Cardiac muscle cell (in vitro differentiated cells and primary cell): Measurements from ENCODE around the gene KIDINS220. TPM values are rescaled to one million over a fixed set of nuclear protein-coding genes. Genes with fewer than 3 reads are reported as not detected.

Experiments used
- DNase-seq, 2 donors: peaks; one replicate each; pipeline versions ENCODE4 v3.0.0 to v3.0.0-alpha.2; 2010 to 2017; ENCODE audit warnings: low read depth in 1 of 2, low spot score in 1 of 2
- H3K27ac ChIP-seq: fragments of 200-600 bp; sonication (generic); 2 replicates; pipeline ENCODE4 v1.5.1; 2016
- H3K27me3 ChIP-seq: fragments of 200-600 bp; sonication (generic); 2 replicates; pipeline ENCODE4 v1.6.0; 2016; ENCODE audit warnings: control low read depth
- H3K36me3 ChIP-seq: fragments of 200-600 bp; sonication (generic); 2 replicates; pipeline ENCODE4 v1.5.1; 2016; ENCODE audit warnings: control low read depth
- H3K4me1 ChIP-seq: fragments of 200-600 bp; sonication (generic); 2 replicates; pipeline ENCODE4 v1.8.1; 2017; ENCODE audit warnings: low read depth, mild to moderate bottlenecking, mixed run types
- H3K4me3 ChIP-seq: fragments of 200-600 bp; sonication (generic); 2 replicates; pipeline ENCODE4 v1.5.1; 2016; ENCODE audit warnings: mild to moderate bottlenecking
- H3K9me3 ChIP-seq: fragments of 200-600 bp; sonication (generic); 2 replicates; pipeline ENCODE4 v1.5.1; 2017; ENCODE audit warnings: low read depth, mild to moderate bottlenecking, control low read depth
- CTCF ChIP-seq: IDR thresholded peaks from 2 replicates; pipeline ENCODE4 v1.5.1; 2012; ENCODE audit warnings: low read depth, mild to moderate bottlenecking, low read length
- polyA plus RNA-seq: library from polyadenylated mRNA; unstranded; fragments of >200 nt; fragmentation: Nextera tagmentation; extraction: Ambion mirVana; gene quantifications from 2 replicates; pipeline ENCODE4 v1.2.1, GENCODE V29; 2016
- total RNA-seq: library from RNA; depleted of rRNA; stranded (reverse); fragments of >200 nt; gene quantifications from 2 replicates; pipeline ENCODE4 v1.2.3, GENCODE V29; 2016

KIDINS220 gene
- total and polyA plus RNA-seq, 2 experiments from 2014 or later: 43.0 to 127 TPM

GRCh38 chr2:8767324-8767723 lies 70.1 kb downstream of the KIDINS220 start:
- Histone ChIP-seq H3K27me3 (no peaks in the 10 kb centered on the region), H3K4me3 (no peak overlapping the region), H3K36me3 (peaks cover 24% of the 10 kb centered on the region), H3K9me3 (no peaks in the 10 kb centered on the region), H3K4me1 (no peaks in the 10 kb centered on the region), H3K27ac (no peak overlapping the region)
- TF ChIP-seq CTCF: no peak
- DNase-seq: no peak

GRCh38 chr2:8761529-8762164 lies 75.8 kb downstream of the KIDINS220 start:
- Histone ChIP-seq H3K36me3 (peaks cover 6% of the 10 kb centered on the region), H3K9me3 (no peaks in the 10 kb centered on the region), H3K4me3 (no peak overlapping the region), H3K27me3 (no peaks in the 10 kb centered on the region), H3K27ac (no peak overlapping the region), H3K4me1 (no peaks in the 10 kb centered on the region)
- DNase-seq: peak; percentile 18 to 65
- peak; percentile 56 for TF ChIP-seq CTCF

- no peak for TF ChIP-seq CTCF
- Histone ChIP-seq H3K27me3 (no peaks in the 10 kb centered on the region), H3K27ac (no peak overlapping the region), H3K9me3 (no peaks in the 10 kb centered on the region), H3K4me3 (no peak overlapping the region), H3K4me1 (no peaks in the 10 kb centered on the region), H3K36me3 (peaks cover 5% of the 10 kb centered on the region)
- DNase-seq: no peak
These were observed 80.7 kb downstream of the KIDINS220 start for GRCh38 chr2:8756716-8757115.

- no peak for DNase-seq
- H3K27me3 ChIP-seq: no peaks in the 10 kb centered on the region
- H3K4me1 ChIP-seq: no peaks in the 10 kb centered on the region
- no peak overlapping the region for H3K4me3 ChIP-seq
- peaks cover 5% of the 10 kb centered on the region for H3K36me3 ChIP-seq
- H3K9me3 ChIP-seq: no peaks in the 10 kb centered on the region
- H3K27ac ChIP-seq: no peak overlapping the region
- no peak for TF ChIP-seq CTCF
These were observed 81.2 kb downstream of the KIDINS220 start for GRCh38 chr2:8756230-8756629.

GRCh38 chr2:8754106-8754776 lies 83.2 kb downstream of the KIDINS220 start:
- H3K36me3 ChIP-seq: peaks cover 9% of the 10 kb centered on the region
- H3K27ac ChIP-seq: no peak overlapping the region
- no peak overlapping the region for H3K4me3 ChIP-seq
- H3K4me1 ChIP-seq: no peaks in the 10 kb centered on the region
- no peaks in the 10 kb centered on the region for H3K27me3 ChIP-seq
- DNase-seq: peak in 1 of 2 donors; percentile 41
- no peaks in the 10 kb centered on the region for H3K9me3 ChIP-seq
- TF ChIP-seq CTCF: no peak
